NCI-H128 (cell line): ENCODE measurements around the gene TIAL1.
"Not testable (repeated sequence)": the region's sequence is repeated elsewhere in the genome, so short reads cannot be mapped to it uniquely, and the experiment has no call there.

Experiments
- DNase-seq: peaks from one replicate; lab custom pipeline; 2025; ENCODE audit not compliant: unreplicated experiment; lab: John Stamatoyannopoulos, UW

Gene TIAL1, protein sequence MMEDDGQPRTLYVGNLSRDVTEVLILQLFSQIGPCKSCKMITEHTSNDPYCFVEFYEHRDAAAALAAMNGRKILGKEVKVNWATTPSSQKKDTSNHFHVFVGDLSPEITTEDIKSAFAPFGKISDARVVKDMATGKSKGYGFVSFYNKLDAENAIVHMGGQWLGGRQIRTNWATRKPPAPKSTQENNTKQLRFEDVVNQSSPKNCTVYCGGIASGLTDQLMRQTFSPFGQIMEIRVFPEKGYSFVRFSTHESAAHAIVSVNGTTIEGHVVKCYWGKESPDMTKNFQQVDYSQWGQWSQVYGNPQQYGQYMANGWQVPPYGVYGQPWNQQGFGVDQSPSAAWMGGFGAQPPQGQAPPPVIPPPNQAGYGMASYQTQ

GRCh38 chr10:119596537-119597404 is at the start of gene TIAL1:
Gene TIAL1, minus strand, starts transcription at chr10:119596964. Its CDS starts 499 bp downstream, at chr10:119596465.
- peak; percentile 84 for DNase-seq

DNA sequence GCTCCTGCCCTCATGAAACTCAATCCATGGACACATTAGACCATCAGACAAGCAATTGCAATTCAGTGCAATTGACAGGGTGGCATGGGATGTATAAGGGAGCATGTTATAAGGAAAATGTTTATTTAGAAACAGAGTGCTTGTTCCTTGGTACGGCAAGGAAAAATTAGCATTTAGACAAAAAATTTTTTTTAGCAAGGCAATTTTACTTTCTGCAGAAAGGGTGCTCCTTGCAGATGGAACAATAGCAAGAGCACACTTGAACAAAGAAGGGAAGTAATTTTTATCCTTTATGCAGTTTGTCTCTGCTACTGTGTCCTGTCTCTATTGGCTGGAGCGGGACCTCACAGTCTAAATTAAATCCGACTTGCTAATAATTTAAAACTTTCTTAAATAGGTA is 48.2 kb upstream of the TIAL1 start:
- no peak for DNase-seq

DNA sequence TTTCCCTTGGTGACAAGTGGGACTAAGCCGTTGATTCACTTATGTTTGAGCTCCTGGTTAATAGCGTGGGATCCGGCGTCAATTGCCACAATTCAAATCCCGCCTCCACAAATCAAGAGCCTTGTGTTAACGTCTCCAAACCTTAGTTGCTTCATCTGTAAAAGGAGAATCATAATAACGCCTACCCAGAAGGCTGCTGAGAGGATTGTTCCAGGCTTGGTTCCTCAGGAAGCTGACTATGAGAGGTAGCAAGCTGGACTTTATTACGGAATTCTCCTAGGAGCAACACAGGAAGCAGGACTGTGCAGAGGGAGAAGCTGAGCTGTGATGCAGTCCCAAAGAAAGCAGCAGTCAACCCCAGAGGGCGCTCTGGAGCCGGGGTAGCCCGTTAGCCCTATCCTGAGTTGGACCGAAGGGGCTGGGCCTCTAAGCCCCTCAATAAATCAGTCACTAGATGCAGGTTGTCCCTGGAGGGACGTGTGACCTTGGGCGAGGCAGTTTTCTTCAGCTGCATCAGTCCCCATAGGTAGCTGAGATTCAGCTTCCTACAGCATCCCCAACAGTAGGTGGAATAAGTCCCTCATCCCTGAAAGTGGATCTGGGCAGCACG is 47.5 kb upstream of the TIAL1 start:
- DNase-seq: no peak

DNA sequence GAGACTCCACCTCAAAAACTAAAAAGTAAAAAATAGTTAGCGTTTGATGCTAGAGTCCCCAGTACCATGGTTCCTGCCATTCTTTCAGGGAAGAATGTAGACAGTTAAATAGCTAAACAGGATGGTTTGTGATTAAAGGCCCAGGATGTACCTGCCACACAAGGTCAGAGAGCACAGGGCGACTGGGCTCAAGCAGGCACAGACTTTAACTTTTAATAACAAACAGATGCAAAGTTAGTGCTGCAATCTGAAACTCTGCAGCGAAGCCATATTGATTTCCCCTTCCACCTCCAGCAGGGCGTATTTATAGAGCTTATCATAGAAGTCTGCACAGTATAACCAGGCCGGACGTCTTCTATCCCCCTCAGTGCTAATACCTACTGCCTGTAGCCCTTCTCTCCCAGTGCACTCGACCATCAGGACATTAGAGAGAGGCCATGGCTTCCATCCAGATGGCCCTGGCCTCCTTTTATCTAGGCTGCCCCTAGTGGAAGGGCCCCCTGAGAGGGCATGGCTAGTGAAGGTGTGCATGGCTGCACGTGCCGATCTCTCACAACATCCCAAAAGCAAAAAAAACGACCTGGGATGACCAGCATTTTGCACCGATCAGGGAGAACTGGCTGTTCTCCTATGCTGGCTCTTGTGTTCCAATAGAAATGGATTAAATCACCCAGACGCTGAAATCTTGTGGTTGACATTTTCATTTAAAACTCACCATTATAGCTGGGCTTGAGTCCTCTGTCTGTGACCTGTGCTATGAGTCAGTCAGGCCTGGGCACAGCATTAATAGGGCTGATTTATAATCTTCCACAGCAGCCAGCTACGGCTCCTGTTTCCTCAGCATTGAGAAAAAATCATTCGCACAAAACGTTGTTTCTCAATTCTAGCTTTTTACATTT is 46.8 kb upstream of the TIAL1 start:
- no peak for DNase-seq

- no peak for DNase-seq
These were observed 45.9 kb upstream of the TIAL1 start for GRCh38 chr10:119642556-119643111.

DNA sequence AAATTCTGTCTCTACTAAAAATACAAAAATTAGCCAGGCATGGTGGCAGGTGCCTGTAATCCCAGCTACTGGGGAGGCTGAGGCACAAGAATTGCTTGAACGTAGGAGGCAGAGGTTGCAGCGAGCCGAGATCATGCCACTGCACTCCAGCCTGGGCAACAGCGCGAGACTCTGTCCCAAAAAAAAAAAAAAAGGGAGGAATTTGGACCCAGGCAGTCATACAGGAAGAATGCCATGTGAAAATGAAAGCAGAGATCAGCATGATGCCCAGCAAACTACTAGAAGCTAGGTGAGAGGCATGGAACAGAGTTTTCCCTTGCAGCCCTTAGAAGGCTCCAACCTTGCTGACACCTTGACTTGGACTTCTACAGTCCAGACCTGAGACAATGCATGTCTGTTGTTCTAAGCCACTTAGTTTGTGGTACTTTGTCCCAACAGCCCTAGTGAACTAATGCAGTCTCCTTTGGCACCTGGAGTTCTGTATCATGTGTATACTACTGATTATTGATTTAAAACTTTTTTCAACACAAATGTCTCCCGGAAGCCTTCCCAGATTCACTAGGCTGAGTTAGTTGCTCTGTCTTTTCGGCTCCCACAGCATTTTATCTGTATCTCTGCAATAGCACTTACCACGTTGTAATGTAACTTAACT is 44.2 kb upstream of the TIAL1 start:
- no peak for DNase-seq

- DNase-seq: no peak
These were observed 43.6 kb upstream of the TIAL1 start for GRCh38 chr10:119640384-119640783.

GRCh38 chr10:119638982-119639381 is 42.2 kb upstream of the TIAL1 start:
- DNase-seq: no peak

DNA sequence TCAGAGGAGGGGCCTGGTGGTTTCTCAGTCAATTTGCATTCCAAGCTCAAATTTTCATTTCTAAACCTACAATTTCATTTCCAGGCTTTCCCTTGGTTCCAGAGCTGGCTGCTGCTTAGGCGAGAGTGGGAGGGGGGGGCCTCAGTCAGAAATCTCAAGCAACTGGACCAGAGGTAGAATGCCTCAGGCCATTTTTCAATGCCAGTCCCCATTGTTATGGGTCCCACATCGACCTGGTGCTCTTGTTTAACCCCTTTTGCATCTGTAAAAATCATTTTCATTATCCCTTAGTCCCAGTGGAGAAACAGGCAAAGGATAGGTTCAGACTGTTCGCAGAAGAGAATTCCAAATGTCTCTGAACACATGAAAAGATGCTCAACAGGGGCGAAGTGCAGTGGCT is 40.9 kb upstream of the TIAL1 start:
- DNase-seq: no peak

DNA sequence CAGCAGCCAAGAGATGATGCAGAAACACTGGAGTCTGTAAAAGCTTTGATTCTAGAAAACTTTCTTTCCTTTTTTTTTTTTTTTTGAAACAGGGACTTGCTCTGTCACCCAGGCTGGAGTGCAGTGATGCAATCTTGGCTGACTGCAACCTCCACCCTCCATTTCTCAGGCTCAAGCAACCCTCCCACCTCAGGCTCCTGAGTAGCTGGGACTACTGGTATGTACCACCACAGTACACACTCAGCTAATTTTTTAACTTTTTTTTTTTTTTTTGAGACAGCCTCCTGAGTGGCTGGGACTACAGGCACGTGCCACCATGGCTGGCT is 37.4 kb upstream of the TIAL1 start:
- no peak for DNase-seq

DNA sequence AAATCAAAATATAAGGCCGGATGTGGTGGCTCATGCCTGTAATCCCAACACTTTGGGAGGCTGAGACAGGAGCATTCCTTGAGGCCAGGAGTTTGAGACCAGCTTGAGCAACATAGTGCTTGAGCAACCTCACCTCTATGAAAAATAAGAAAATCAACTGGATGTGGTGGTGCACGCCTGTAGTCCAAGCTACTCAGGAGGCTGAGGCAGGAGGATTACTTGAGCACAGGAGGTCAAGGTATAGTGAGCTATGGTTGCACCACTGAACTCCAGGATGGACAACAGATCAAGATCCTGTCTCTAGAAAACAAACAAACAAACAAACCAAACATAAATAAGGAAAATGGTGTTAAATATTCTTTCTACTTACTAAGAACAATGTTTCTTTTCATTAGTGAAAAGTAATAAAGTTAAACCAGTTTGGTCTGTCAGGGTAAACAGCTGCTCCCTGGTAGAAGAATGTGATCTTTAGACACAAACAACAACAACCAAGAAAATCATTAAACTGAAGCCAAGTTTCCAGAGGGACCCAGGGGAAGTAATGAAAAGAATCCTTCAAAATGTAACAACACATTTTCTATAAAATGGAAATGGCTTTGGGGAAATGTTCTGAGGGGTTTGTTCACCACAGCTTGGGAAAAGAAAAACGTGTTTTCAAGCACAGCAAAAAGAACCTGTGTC is 36.9 kb upstream of the TIAL1 start:
- DNase-seq: no peak

DNA sequence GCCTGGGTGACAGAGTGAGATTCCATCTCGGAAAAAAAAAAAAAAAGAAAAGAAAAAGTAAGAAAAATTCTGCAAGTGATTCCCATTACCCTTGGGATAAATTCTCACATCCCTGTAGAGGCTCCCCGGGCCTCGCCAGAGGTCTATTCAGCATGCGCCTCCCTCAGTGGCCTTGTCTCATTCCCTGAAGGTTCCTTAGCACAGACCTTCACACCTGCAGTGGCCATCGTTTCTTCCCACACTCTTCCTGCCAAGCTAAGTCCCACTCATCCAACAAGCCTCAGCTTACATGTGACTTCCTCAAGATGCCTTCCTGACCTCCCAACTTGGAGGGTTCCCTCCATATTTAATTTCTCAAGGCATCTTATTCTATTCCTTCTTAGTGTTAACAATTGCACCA is 33.5 kb upstream of the TIAL1 start:
- no peak for DNase-seq

DNA sequence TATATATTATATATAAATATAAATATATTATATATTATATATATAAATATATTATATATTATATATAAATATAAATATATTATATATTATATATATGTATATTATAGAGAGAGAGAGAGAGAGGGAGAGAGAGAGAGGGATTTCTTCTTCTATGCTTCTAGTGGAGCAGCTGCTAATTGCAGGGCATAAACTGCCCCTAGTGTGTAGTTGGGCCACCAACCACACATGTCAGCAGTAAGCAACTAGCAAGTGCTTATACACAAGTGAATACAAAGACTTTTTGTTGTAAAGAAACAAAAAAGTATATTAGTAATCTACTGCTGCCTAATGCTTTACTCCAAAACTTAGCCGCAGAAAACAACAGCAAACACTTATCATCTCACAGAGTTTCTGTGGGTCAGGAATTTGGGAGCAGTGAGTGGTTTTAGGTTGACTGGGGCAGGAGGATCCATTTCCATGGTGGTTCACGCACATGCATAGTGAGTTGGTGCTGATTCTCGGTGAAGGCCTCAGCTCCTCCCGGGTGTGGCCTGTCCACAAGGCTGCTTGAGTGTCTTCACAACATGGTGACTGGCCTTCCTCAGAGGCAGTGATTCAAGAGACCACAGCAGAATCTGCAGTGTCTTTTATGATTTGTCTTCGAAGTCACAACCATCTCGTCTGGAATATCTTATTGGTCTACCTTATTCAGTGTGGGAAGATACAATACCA is 29.0 kb upstream of the TIAL1 start:
- no peak for DNase-seq

- DNase-seq: no peak
These were observed 24.3 kb upstream of the TIAL1 start for GRCh38 chr10:119621078-119621384.

GRCh38 chr10:119620241-119621077 is 23.7 kb upstream of the TIAL1 start:
- DNase-seq: no peak

DNA sequence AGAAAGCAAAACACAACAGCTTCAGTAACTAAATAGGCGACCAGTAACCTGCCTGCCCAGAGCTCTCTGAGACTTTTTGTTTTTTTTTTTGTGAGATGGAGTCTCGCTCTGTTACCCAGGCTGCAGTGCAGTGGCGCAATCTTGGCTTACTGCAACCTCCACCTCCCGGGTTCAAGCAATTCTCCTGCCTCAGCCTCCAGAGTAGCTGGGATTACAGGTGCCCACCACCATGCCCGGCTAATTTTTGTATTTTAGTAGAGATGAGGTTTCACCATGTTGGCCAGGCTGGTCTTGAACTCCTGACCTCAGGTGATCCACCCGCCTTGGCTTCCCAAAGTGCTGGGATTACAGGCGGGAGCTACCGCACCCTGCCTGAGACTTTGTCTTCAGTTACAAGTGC is 23.0 kb upstream of the TIAL1 start:
- not testable (repeated sequence) for DNase-seq

GRCh38 chr10:119619215-119619614 is 22.5 kb upstream of the TIAL1 start:
- no peak for DNase-seq

DNA sequence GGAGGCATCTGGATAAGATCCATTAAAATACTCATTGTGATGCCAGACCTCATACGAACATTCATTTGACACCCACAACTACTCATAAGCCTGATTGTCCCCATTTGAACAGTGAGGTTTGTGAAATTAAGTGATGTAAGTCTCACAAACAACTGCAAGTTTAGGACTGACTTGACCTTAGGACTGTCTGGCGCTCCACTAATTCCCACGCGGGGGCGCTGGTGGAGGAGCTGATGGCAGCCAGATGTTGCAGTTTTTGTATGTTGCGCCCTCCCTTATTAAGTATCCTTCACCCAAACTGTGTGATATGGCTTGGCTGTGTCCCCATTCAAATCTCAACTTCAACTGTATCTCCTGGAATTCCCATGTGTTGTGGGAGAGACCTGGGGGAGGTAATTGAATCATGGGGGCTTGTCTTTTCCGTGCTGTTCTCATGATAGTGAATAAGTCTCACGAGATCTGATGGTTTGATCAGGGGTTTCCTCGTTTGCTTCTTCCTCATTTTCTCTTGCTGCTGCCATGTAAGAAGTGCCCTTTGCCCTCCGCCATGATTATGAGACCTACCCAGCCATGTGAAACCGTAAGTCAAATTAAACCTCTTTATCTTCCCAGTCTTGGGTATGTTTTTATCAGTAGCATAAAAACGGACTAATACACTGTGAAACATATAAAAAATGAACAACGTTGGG is 20.3 kb upstream of the TIAL1 start:
- no peak for DNase-seq
